ENCODE measurements around the gene LEMD1. TPM values are rescaled to one million over a fixed set of nuclear protein-coding genes. Genes with fewer than 3 reads are reported as not detected.

The LEMD1 gene

DNA sequence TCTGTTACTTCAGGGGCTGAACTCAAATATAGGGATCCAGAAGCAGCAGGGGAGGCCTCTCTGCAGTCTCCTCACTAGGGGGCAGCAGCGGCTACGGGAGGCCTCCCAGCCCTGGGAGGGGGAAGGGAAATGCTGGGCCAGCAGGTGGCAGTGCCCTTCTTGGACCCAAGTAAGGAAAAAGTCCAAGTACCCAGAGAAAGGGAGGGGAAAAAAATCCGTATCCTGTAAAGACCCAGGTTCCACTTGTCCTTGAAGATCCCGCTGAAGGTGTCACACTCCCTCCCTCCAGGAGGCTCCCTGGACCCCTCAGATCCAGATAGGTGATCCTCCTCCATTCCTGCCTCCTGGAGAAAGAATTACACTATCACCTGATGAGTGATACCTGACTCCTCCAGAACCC, 86.2 kb downstream of the LEMD1 start:
- Histone ChIP-seq H2AK5ac (ENCODE audit: low read depth, low read length) (no peak overlapping the region), H2BK15ac (ENCODE audit: low read length) (no peak overlapping the region), H3K27ac (replicated peaks; ENCODE audit: low read length) (no peak overlapping the region), H3K9me3 (replicated peaks in 1 of 2; ENCODE audit: control insufficient read depth in 2 of 2, insufficient read depth in 1 of 2, low read depth in 1 of 2, low read length in 2 of 2) (no peaks in the 10 kb centered on the region), H3K4me1 (ENCODE audit: control insufficient read depth in 2 of 2, insufficient read depth in 1 of 2, low read depth in 1 of 2, low read length in 2 of 2) (peaks cover 4 to 13% of the 10 kb centered on the region in 2 donors), H3K4me3 (ENCODE audit: low read length in 2 of 2) (no peak overlapping the region), H3K4me2 (ENCODE audit: insufficient read depth, low read length, poor library complexity, severe bottlenecking) (no peak overlapping the region), H3K23ac (ENCODE audit: low read depth, low read length, poor library complexity) (no peak overlapping the region), H3K9ac (ENCODE audit: low read depth, low read length, poor library complexity) (no peak overlapping the region), H3K18ac (ENCODE audit: low read length) (no peak overlapping the region), H2BK12ac (ENCODE audit: low read length) (no peak overlapping the region), H3K79me1 (ENCODE audit: low read depth, low read length) (no peaks in the 10 kb centered on the region), H2BK120ac (ENCODE audit: low read depth, low read length) (no peak overlapping the region), H3K27me3 (ENCODE audit: control insufficient read depth in 3 of 3, insufficient read depth in 3 of 3, low read depth in 1 of 3, low read length in 3 of 3) (peaks cover 0 to 12% (median 0%) of the 10 kb centered on the region in 3 experiments), H4K91ac (ENCODE audit: low read depth, low read length, poor library complexity) (no peak overlapping the region), H2AFZ (ENCODE audit: low read length) (no peak overlapping the region), H4K8ac (ENCODE audit: low read depth, low read length) (no peak overlapping the region), H3K4ac (ENCODE audit: low read length) (no peak overlapping the region), H3K36me3 (replicated peaks in 1 of 2; ENCODE audit: control insufficient read depth in 2 of 2, insufficient read depth in 2 of 2, low read length in 2 of 2) (peaks cover 0 to 6% of the 10 kb centered on the region in 2 donors), H2BK5ac (ENCODE audit: low read length) (no peak overlapping the region), H3K14ac (ENCODE audit: low read length) (no peak overlapping the region)
- no CpG with 5 or more reads among the region's 4 CpGs for WGBS, 2 donors (ENCODE audit: extremely low coverage in 2 of 2, insufficient read length in 2 of 2, insufficient replicate concordance in 1 of 2)
- DNase-seq (ENCODE audit: low spot score): no peak

- no peak overlapping the region for H4K91ac ChIP-seq (ENCODE audit: low read depth, low read length, poor library complexity)
- no peak overlapping the region for H3K14ac ChIP-seq (ENCODE audit: low read length)
- H3K9me3 ChIP-seq (replicated peaks in 1 of 2; ENCODE audit: control insufficient read depth in 2 of 2, insufficient read depth in 1 of 2, low read depth in 1 of 2, low read length in 2 of 2): no peaks in the 10 kb centered on the region
- no peak overlapping the region for H2AK5ac ChIP-seq (ENCODE audit: low read depth, low read length)
- H3K4ac ChIP-seq (ENCODE audit: low read length): no peak overlapping the region
- H2BK120ac ChIP-seq (ENCODE audit: low read depth, low read length): no peak overlapping the region
- H2BK12ac ChIP-seq (ENCODE audit: low read length): no peak overlapping the region
- no peak overlapping the region for H2AFZ ChIP-seq (ENCODE audit: low read length)
- no peak overlapping the region for H3K4me2 ChIP-seq (ENCODE audit: insufficient read depth, low read length, poor library complexity, severe bottlenecking)
- H3K4me1 ChIP-seq (ENCODE audit: control insufficient read depth in 2 of 2, insufficient read depth in 1 of 2, low read depth in 1 of 2, low read length in 2 of 2): peaks cover 0 to 21% of the 10 kb centered on the region in 2 donors
- DNase-seq (ENCODE audit: low spot score): no peak
- H3K23ac ChIP-seq (ENCODE audit: low read depth, low read length, poor library complexity): no peak overlapping the region
- no peak overlapping the region for H2BK5ac ChIP-seq (ENCODE audit: low read length)
- H3K4me3 ChIP-seq (ENCODE audit: low read length in 2 of 2): peak overlapping the region in 1 of 2 donors; percentile 9
- H3K9ac ChIP-seq (ENCODE audit: low read depth, low read length, poor library complexity): no peak overlapping the region
- no peak overlapping the region for H3K18ac ChIP-seq (ENCODE audit: low read length)
- H3K79me1 ChIP-seq (ENCODE audit: low read depth, low read length): no peaks in the 10 kb centered on the region
- WGBS, 2 donors (ENCODE audit: extremely low coverage in 2 of 2, insufficient read length in 2 of 2, insufficient replicate concordance in 1 of 2): no CpG with 5 or more reads among the region's 11 CpGs
- H2BK15ac ChIP-seq (ENCODE audit: low read length): no peak overlapping the region
- H3K27me3 ChIP-seq (ENCODE audit: control insufficient read depth in 3 of 3, insufficient read depth in 3 of 3, low read depth in 1 of 3, low read length in 3 of 3): peaks cover 0 to 20% (median 0%) of the 10 kb centered on the region in 3 experiments
- no peak overlapping the region for H3K27ac ChIP-seq (replicated peaks; ENCODE audit: low read length)
- peaks cover 0 to 2% of the 10 kb centered on the region in 2 donors for H3K36me3 ChIP-seq (replicated peaks in 1 of 2; ENCODE audit: control insufficient read depth in 2 of 2, insufficient read depth in 2 of 2, low read length in 2 of 2)
- no peak overlapping the region for H4K8ac ChIP-seq (ENCODE audit: low read depth, low read length)
These were observed 89.7 kb downstream of the LEMD1 start for GRCh38 chr1:205332015-205332791.

Small RNAs within 50 kb of the gene (small RNA-seq; reads per million reads assigned to genes)
- 2,050 reads per million, percentile 99 among the genes with 10 or more reads in this experiment for gene MIR135B (ENCODE audit: insufficient read depth)
- gene SNRPGP10 (ENCODE audit: insufficient read depth): not detected

All from neuronal stem cell (in vitro differentiated cells).